WI38 (cell line): ENCODE measurements around the gene SKP2.

Experiments
- H3K4me3 ChIP-seq: 2 replicates; pipeline ENCODE4 v1.5.1; 2011; ENCODE audit warnings: low read depth, mild to moderate bottlenecking, control low read depth, low read length
- TF ChIP-seq, protein P1 (sequence below): IDR thresholded peaks from 2 replicates; pipeline ENCODE4 v1.5.1; 2012; ENCODE audit warnings: low read depth, mild to moderate bottlenecking, control low read depth, low read length

Gene SKP2

GRCh38 chr5:36152324-36153297 lies 700 bp downstream of the SKP2 start:
- TF ChIP-seq, protein P1, sequence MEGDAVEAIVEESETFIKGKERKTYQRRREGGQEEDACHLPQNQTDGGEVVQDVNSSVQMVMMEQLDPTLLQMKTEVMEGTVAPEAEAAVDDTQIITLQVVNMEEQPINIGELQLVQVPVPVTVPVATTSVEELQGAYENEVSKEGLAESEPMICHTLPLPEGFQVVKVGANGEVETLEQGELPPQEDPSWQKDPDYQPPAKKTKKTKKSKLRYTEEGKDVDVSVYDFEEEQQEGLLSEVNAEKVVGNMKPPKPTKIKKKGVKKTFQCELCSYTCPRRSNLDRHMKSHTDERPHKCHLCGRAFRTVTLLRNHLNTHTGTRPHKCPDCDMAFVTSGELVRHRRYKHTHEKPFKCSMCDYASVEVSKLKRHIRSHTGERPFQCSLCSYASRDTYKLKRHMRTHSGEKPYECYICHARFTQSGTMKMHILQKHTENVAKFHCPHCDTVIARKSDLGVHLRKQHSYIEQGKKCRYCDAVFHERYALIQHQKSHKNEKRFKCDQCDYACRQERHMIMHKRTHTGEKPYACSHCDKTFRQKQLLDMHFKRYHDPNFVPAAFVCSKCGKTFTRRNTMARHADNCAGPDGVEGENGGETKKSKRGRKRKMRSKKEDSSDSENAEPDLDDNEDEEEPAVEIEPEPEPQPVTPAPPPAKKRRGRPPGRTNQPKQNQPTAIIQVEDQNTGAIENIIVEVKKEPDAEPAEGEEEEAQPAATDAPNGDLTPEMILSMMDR, result no peak
- peak overlapping the region; percentile 69 for H3K4me3 ChIP-seq

DNA sequence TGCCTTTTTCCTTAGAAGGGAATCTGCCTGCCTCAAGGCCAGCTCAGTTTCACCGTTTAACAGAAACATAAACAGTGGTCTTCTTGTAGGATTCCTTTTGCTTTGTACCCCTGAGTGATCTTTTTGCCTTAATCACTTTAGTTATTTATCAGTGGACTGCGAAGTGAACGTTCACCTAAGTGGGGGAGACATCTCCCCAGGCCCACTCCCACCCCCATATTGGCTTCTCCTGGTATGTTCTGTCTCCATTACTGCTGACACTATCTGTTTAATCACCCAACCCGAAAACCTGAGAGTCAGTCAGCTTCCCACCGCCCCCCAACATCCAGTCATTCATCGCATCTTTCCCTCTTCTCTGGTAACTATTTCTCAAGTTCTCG lies 1.4 kb downstream of the SKP2 start:
- TF ChIP-seq, protein P1, result no peak
- peak overlapping the region; percentile 69 for H3K4me3 ChIP-seq

GRCh38 chr5:36153726-36154125 lies 1.8 kb downstream of the SKP2 start:
- peak overlapping the region; percentile 69; the same call in 1 of the 2 replicates for H3K4me3 ChIP-seq
- TF ChIP-seq, protein P1, result no peak

DNA sequence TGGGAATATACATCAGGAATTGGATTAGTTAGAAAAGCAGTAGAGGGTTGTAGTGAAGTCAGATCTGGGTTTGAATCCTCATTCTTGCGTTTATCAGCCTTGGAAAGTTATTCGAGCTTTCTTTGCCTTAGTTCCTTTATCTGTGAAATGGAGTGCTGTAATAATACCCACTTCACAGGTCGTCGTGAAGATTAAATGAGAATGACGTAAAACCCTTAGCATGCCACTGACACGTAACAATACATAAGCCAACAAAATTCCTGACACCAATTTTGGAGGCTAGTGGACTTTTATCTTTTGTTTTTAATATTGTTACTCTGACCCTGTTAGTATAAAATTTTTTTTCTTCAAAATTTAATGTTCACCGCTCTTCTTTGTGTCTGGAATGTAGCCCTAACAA lies 3.4 kb downstream of the SKP2 start:
- TF ChIP-seq, protein P1, result no peak
- H3K4me3 ChIP-seq, result no peak overlapping the region

- TF ChIP-seq, protein P1, result no peak
- H3K4me3 ChIP-seq, result no peak overlapping the region
These were observed 4.2 kb downstream of the SKP2 start for GRCh38 chr5:36156121-36156601.

- H3K4me3 ChIP-seq, result no peak overlapping the region
- TF ChIP-seq, protein P1, result no peak
These were observed 4.7 kb downstream of the SKP2 start for GRCh38 chr5:36156619-36157018.

DNA sequence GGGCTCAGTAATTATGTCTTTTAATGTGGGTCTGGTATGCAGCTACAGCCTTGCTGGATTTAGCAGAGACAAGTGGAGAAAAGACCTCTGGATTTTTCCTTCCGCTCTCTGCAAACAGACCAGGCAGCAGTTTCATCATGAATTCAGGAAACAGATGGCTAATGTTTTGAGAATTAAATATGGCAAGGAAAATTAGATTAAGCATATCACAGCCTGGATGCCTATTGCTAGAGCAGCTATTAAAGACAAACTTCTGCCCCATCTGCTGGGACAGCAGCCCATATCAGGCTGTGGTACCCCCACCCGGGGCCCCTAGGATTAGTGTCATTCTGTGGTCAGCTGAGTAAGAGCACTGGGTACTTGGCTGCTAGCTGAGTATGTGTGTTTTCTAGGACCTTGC lies 6.2 kb downstream of the SKP2 start:
- no peak overlapping the region for H3K4me3 ChIP-seq
- TF ChIP-seq, protein P1, result no peak
